ENCODE data around the gene KLK14.

The KLK14 gene

DNA sequence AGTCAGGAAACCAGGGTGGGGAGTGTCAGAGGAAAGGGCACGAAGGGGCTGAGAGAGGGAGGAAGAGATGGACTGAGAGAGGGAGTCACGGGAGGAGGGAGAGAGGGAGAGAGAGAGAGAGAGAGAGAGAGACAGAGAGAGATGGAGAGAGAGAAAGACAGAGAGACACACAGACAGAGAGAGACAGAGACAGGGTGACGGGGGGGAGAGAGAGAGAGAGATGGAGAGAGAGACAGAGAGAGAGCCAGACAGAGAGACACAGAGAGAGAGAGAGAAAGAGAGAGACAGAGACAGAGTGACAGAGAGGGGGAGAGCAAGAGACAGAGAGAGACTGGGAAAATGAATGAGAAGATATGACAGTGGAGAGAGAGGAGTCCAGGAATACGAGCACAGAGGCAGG, 494 bp upstream of the KLK14 start:
- DNase-seq: no peak

DNA sequence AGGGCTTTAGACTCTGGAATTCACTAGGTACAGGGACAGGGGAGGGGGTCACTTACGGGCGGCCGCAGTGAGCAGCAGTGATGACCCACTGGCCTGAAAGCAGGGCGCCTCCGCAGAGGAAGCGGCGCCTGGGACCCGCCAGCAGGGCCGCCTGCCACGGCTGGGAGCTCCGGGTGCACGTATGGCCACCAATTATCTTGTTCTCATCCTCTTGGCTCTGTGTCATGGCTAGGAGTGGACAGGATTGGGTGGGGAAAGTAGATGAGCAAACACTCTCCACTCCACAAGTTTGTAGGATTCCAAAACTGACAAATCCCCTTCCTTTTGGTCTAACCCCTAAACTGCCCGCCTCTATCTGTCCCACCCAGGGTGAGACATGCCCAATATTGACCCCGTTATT, 1.2 kb downstream of the KLK14 start:
- DNase-seq: no peak

DNA sequence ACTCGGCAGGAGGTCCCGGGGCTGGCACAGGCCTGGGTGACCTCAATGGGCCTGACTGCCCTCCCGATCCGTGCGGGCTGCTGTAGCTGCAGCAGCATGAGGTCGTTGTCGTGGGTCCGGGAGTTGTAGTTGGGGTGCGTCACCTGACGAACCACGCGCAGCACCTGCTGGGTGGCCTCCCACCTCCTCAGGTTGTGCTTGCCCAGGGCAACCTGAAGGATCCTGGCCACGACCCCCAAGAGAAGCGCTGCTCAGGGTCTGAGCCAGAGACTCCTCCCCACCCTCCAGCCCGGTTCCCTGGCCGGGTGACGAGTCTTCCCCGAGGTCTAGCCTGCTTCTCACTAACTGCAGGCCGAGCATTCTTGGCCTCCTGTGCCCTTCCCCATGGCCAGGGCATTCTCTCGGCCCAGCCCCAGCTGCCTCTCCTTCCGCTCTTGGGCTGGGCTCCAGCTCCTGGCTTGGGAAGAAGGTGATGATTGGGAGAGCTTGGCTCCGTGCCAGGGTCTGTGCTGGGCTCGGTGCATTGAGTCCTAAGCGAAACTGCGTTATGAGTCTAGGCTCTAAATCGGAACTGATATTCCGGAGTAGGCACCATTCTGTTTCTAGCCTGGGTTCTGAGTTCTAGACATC, 3.1 kb downstream of the KLK14 start:
- DNase-seq: no peak

DNA sequence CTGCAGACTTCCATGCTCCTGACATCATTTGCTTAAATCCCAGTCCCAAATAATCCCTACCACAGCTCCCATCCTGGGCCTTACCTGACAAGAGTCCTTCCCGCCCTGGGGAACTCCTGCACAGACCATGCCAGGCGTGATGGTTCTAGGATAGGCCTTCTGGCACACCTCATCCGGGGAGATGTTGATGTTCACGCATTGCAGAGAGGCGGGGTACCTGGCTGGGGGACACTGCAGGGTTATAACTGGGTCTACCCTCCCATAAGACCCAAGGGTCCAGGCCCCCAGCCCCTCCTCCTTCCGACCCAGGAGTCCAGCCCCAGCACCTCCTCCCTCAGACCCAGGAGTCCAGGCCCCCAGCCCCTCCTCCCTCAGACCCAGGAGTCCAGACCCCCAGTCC, 4.0 kb downstream of the KLK14 start:
- no peak for DNase-seq

DNA sequence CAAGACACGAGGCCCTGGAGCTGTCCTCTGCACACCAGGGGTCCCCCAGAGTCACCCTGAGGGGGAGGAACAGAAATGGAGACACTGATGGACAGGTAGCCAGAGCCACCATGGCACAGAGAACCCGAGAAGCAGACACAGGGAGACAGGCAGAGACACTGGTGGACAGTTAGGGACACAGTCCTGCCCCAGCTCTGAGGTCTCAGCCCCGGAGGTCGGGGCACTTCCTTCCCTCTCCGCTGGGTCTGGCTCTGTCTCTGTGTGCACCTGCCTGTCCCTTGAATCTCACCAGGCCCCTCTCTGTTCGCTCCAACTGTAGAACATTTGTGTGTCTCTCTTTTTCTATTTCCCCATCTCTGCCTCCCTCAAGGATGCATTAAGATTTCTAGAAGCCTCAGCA, 4.6 kb downstream of the KLK14 start:
- no peak for DNase-seq

DNA sequence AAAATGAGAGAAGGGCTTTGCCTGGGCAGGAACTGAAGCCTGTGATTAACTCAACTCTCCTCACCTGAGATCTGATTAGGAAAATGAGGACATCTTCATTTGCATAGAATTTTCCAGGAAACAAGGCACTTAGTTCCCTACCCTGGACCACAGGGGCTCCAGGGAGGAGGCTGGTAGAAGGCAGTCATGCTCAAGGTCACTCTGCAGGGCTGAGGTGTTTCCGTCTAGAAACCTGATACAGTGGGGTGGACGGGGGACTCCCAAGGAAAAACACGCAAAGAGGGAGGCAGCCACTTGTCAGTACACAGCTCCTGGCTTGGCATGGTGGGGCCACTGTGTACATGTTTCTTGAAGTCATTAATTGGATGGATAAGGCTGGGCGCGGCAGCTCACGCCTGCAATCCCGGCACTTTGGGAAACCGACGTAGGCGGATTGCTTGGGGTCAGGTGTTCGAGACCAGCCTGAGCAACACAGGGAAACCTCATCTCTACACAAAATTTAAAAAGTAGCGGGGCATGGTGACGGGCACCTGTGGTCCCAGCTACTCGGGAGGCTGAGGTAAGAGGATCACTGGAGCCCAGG, 6.0 kb downstream of the KLK14 start:
- no peak for DNase-seq

DNA sequence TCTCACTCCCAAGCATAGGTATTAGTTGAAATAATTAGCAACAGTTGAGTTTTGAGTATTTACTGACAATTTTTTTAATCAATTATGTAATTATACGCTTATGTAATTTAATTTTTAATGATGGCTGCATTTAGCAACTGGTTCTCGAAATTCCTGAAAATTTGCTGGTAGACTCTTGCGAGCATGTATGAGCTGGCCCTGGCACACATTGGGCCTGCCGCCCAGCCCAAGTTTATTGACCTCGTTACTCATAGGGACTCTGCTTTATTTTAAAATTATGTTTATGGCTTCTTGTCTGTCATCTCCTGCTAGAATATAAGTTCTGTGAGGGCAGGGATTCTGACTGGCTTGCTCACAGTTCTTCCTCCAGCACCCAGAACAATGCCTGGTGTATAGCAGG, 6.7 kb downstream of the KLK14 start:
- DNase-seq: no peak

DNA sequence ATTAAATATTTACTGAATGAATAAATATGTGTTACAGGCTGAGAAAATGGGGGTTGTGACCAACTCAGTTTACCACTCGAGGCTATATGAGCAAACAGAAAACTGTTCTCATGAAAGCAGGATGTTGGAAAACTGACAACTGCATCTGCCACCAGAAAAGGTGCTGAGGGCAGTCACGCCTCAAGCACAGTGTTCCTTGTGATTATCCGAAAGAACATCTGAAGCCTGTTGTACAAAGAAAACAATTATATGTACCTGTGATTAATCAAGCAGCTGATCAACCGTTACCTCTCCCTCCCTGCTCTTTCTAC, 11.6 kb downstream of the KLK14 start:
- DNase-seq: no peak

DNA sequence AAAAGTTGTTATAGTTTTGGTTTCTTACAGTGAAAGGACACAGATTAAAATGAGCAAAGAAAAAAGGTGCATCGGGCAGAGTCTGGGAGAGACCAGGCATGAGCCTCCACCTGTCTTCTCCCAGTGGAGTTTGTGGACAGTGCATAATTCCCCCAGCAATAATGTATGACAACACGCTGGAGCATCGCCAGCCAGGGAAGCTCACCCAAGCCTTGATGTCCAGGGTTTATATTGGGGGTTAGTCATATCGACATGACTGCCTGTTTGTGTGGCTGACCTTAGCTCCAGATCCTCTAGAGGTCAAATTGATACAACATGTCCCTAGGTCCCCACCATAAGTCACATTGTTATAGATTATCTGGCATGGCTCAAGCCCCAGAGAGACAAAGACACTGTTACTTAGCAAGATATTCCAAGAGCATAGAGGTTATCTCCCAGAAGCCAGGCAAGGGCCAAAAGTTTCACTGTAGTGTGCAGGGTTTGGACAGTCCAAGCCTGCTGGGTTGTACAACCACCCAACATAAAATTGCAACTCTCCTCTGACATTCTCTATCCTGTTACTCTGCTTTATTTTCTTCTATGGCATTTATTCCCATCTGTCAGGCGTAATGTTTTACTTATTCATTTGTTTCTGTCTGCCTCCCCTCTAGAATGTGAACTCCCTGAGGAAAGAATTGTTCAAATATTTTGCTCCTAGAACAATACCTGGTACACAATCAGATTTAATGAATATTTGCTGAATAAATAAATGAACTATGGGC, 12.2 kb downstream of the KLK14 start:
- no peak for DNase-seq

DNA sequence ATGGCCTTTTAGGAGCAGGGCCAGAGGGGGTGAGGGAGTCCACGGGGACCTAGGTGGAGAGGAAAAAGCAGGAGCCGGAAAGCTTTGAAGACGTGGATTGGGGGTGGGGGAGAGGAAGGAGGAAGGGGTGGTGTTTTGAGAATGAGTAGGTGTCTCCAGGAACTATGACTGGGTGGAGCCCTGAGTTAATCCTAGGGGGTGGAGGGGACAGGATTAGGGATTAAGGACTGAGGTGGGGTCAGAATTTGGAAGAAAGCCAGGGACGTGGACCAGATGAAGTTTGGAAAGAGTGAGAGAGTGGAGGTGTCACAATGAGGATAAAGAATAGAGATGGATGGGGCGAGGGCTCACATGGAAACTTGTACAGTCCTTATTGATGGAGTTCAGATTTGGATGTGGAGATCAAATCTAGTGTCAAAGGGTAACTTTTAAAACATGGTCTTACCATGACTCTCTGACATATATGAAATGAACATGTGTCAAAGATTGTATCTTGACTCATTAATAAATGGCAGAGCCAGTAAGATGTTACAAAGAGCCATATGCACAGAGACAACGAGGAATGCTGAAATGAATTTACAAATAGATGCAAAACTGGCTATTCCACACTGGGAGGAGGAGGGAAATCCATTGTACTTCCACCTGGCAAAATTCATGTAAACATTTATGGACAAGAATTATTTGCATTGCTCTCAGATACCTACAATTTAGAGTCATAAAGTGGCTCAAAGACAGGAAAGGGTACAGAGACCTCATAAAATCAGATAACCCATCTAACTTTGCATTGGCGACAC, 16.1 kb downstream of the KLK14 start:
- DNase-seq: no peak

DNA sequence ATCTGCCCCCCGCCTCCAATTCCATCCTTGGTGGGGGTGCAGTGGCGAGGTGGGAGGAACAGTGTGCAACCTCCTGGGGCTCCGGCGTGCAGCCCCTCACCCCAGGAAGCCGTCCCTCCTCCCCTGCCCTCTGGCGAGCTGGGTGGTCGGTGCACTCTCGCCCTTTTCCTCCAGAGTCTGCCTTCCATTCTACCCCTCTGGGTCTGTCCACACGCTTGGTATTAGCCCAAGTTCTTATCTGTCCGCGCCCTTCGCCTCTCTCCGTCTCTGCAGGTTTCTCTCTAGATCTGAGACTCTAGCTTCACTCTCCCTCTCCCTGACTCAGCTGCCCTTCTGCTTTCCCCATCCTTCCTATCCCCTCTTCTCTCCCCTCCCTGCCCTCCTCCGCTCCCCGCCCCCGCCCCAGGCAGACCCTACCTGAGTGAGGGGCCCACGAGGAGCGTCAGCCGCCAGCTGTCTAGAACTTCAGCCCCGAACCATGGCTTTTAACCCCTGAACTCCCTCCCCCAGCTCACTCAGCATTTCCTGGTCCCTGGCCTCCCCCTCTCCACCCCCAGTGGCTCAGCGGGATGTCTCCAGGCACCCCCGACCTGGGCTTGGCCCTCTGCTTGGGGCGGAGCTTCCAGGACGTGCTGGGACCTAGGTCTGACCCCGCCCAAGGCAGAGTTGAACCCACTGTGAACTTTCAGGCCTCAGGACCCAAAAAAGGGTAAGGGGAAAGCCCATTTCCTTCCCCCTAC, 17.3 kb downstream of the KLK14 start:
- DNase-seq: no peak

DNA sequence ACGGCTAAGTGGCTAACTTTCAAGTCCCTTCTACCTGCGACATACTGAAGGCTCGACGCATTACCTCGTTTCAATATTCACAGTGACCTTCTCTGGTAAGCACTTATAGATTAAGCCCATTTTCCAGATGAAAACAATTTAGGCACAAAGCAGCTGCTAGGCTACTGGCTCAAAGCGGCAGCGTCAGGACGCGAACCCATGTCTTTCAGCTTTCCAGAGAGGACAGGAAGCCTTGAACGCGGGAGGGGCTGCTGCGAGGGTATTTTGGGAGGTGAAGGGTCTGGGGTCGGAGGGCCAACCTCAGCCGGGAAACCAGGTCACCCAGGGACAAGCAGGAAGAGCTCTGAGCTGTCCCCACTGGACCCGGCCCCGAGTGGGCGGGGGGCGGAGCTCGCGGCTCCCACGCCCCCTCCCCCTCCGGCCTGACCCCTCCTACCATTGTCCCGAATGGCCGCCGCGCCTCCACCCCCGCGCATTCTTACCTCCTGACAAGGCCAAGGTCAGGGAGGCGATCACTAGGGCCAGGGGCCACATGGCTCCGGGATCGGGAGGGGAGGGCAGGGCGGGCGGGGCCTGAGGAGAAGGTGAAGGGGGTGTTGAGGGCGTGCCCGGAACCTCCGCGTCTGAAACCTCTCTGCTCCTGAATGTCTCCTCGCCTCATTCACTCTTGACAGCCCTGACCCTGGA, 18.0 kb downstream of the KLK14 start, which contains the start of gene KLK13:
Gene KLK13, minus strand, starts transcription at position 559 of the 687 bp plus-strand sequence. Its CDS starts 25 bp downstream, at position 534.
- peak; percentile 7 for DNase-seq

DNA sequence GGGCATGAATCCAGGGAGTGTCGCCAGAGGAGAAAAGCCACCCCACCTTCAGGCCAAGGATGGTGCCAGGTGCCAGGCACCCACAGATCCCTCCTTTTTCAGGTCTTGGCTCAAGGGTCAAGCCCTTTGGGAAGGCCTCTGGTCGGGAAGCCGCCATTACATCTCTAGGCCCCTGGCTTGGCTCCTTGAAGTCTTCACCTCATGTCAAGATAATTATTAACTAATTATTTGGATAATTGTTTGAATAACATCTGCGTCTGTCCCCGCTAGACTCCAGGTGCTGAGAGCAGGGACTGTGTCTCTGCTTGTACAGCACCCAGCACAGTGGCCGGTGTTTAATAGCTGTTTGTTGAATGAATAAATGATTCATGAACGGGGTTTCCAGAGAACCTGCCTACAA, 19.0 kb downstream of the KLK14 start:
- DNase-seq: no peak

DNA sequence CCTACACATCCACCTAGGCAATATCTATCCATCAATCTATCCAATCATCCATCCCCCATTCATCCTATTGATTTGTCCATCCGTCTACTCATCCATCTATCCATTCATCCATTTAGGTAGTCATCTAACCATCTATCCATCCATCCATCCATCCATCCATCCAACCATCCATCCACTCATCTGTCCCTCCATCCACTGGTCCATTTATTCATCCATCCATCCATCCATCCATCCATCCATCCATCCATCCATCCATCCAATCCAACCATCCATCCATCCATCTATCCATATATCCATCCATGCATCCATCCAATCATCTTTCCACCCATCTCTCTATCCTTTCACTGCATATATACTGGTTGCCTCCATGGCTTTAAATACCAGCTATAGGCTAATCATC, 21.7 kb downstream of the KLK14 start:
- no peak for DNase-seq

DNA sequence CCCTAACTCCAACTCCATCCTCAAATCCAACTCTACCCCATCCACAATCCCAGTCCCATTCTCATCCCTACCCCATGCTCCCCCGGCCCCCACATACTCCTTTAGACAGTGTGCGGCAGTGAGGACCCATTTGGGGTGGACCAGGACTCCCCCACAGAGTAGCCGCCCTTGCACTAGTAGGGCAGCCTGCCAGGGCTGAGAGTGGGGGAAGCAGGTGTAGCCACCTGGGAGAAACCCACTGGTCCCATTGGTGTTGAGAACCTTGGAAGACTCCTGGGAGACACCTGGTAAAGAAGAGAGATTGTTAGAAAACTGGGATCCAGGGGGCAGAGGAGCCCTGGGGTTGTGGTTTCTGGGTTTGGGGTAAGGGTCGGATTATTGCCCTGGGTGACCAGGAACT, 22.4 kb downstream of the KLK14 start:
- no peak for DNase-seq

DNA sequence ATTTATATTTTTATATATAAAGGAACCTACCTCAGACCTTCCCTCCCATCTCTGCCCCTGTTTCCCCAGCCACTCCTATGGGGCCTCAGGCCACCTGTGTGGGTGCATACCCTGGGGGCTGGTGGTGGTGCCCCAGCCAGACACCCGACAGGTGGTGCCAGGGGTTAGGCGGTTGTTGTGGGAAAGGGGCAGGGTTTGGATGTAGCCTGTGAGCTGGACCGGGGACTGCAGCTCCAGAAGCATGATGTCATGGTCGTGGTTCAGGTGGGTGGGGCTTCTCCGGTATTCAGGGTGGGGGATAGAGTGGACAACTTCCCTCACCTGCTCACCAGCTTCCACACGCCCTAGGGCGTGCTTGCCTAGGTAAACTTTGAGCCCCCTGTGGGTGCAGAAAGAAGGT, 23.0 kb downstream of the KLK14 start:
- DNase-seq: no peak

DNA sequence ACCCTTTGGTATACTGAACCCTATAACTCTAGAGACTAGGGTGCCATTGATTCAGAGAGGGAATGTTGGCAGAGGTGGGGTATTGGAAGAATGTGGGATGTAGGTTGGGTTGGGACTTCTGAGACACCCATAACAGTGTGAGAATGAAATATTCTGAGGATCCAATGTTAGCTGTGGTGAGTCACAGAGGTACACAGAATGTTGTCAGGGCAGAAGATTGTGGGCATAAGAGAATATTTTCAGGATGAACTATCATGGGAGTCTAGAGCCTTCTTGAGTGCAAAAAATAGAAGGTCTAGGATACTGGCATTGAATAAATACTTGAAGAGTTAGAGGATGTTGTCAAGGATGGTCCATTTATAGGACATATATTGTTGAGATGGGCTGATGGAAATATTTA, 26.8 kb downstream of the KLK14 start:
- DNase-seq: no peak

DNA sequence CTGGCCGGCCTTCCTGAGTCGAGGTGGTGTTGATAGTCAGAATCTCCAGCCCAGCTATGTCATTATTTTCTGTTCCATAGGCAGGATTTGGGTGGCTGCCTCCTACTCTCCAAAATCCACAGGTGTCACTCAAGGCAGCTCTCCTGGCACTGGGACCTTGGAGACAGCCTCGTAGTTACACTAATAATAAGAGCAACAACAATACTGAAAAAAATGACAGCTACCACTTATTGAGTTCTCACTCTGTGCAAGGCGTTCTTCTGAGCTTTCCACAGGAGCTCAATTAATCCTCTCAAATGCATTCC, 35.7 kb downstream of the KLK14 start:
- no peak for DNase-seq

DNA sequence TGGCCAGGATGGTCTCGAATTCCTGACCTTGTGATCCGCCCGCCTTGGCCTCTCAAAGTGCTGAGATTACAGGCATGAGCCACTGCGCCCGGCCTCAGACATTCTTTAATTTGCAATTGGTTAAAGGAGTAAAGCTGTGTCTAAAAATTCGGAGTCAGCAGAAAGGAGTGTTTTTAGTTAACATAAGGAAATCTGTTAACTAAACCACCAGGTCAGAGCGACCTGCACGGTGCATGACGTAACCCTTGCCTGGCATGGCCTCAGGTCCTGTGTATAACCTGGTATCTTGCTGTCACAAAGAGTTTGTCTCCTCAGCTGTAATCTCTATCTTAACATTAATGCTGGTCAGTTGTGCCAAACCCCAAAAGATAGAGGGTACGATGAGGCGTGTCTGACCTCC, 38.4 kb downstream of the KLK14 start:
- no peak for DNase-seq

DNA sequence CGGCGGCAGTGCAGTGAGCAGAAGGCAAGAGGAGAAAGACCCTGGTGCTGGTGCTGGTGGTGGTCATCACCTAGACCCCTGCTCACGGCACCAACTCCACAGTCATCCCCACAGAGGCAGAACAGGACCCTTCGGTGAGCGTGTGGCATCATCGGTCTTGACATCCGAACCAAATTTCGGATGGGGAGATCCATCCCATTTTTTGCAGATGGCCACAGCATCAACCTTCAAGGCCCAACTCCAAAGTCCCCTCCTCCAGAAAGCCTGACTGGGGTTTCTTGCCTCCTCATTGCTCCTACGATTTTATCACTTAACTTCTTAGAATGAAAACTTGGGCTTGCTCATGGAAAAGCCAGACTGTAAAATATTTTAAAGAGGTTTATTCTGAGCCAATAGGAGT, 39.2 kb downstream of the KLK14 start:
- DNase-seq: no peak

DNA sequence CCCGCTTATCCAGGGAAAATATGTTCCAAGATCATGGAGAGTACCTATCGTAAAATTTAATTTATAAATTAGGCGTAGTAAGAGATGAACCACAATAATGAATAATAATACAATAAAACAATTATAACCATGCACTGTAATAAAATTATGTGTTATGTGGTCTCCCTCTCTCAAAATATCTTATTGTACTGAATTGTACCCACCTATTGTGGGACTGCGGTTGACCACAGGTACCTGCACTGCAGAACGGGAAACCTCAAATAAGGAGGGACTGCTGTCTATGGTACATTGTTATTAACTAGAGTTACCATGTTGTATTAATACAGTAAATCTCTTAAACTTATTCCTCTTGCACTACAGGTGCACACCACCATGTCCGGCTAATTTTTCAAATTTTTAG, 42.5 kb downstream of the KLK14 start:
- DNase-seq: no peak

DNA sequence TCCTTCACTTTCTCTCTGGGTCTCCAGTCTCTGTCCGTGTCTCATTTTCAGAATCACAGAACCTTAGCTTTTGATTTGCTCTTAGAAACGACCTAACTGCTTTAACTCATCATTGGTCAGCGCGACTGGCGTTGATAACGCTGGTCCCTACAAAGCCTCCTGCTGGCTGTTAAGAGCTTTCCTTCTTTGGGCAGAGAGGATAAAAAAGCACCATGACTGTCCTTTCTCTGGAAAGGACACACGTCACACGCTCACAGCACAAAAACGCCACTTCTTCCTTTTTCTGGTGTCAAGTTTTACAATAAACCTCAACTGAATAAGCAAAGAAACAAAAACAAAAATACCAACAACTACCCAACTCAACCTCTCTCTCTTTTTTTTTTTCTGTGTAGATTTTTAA, 46.2 kb downstream of the KLK14 start:
- no peak for DNase-seq

DNA sequence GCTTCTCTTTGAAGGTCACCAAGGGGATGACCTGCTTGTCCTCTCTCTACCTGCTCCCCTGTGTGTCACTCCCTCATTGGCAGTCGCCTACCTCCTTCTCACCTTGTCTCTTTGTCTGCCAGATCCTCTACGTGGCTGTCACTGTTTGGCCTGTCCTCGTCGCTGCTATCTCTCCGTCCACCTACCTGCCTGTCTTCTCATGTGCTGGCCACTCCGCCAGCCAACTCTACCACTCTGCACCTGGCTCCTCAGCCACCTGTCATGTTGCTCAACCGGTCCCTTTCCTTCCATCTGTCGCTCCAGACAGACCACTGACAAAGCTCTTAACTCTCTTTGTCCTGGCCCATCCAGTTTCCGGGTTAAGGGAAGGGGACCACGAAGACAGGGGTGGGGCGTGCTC, 48.0 kb downstream of the KLK14 start, which contains the start of gene KLK12:
Gene KLK12, minus strand, starts transcription at position 299 of the 400 bp plus-strand sequence. CDS start 381 bp downstream, outside the sequence.
- no peak for DNase-seq

Measured in stimulated activated CD4-positive, alpha-beta T cell treated with anti-CD3 and anti-CD28 coated beads, Interleukin-15, amount 100 ng/mL, for 24 hours (primary cell).